Caco-2 (cell line): ENCODE results near the gene NOL12. TPM values are rescaled to one million over a fixed set of nuclear protein-coding genes. Genes with fewer than 3 reads are reported as not detected.

Experiments
- BruUV-seq: library from RNA; stranded (reverse); fragments of 400-500 nt; replicated peaks from 2 replicates; lab custom pipeline; 2021; lab: Mats Ljungman, UMichigan
- CTCF ChIA-PET: fragments of 300-600 bp; sonication (Branson Sonifier 250); formaldehyde crosslinking; loops from one replicate; lab custom pipeline; 2022; ENCODE audit warnings: antibody characterized with exemption; lab: Charles Lee
- POLR2A ChIA-PET: fragments of 300-600 bp; sonication (Branson Sonifier 250); formaldehyde crosslinking; loops from one replicate; lab custom pipeline; 2022; ENCODE audit warnings: antibody characterized with exemption; lab: Charles Lee
- DNase-seq, 2 experiments: peaks; one replicate each; pipeline versions ENCODE4 v3.0.0 to v3.0.0-alpha.2; 2020 to 2022
- H3K27me3 ChIP-seq: replicated peaks from 2 replicates; pipeline ENCODE4 v1.6.0; 2011; ENCODE audit warnings: low read length; ENCODE audit not compliant: control insufficient read depth, insufficient read depth
- H3K36me3 ChIP-seq: 2 replicates; pipeline ENCODE4 v1.5.1; 2011; ENCODE audit warnings: low read length; ENCODE audit not compliant: control insufficient read depth, insufficient read depth
- H3K4me1 ChIP-seq: fragments of 250-450 bp; sonication (Bioruptor Pico); 2 replicates; pipeline ENCODE4 v1.5.1; 2020; ENCODE audit warnings: mild to moderate bottlenecking
- H3K4me3 ChIP-seq: 2 replicates; pipeline ENCODE4 v1.5.1; 2011; ENCODE audit warnings: low read depth, mild to moderate bottlenecking, control low read depth, low read length
- H3K9me3 ChIP-seq: fragments of 250-450 bp; sonication (Bioruptor Pico); 2 replicates; pipeline ENCODE4 v1.5.1; 2020; ENCODE audit warnings: mild to moderate bottlenecking, moderate library complexity
- H3K27ac Mint-ChIP-seq: one replicate; pipeline ENCODE4 v1.8.0; 2022; ENCODE audit warnings: mixed read lengths; ENCODE audit not compliant: unreplicated experiment
- H3K27me3 Mint-ChIP-seq: one replicate; pipeline ENCODE4 v1.8.0; 2022; ENCODE audit warnings: mixed read lengths; ENCODE audit not compliant: insufficient read depth, unreplicated experiment
- H3K36me3 Mint-ChIP-seq: one replicate; pipeline ENCODE4 v1.8.0; 2022; ENCODE audit warnings: mild to moderate bottlenecking, mixed read lengths; ENCODE audit not compliant: insufficient read depth, unreplicated experiment
- H3K4me1 Mint-ChIP-seq: one replicate; pipeline ENCODE4 v1.8.0; 2022; ENCODE audit warnings: low read depth, mixed read lengths; ENCODE audit not compliant: unreplicated experiment
- H3K4me3 Mint-ChIP-seq: one replicate; pipeline ENCODE4 v1.8.0; 2022; ENCODE audit warnings: mild to moderate bottlenecking, moderate library complexity, mixed read lengths; ENCODE audit not compliant: unreplicated experiment
- H3K9me3 Mint-ChIP-seq: one replicate; pipeline ENCODE4 v1.8.0; 2022; ENCODE audit warnings: mixed read lengths; ENCODE audit not compliant: unreplicated experiment
- CTCF ChIP-seq, 2 experiments: fragments of 200-600 bp in 1 of 2; IDR thresholded peaks; 1 replicate in 1 of 2; 2 replicates in 1 of 2; pipeline versions ENCODE4 v1.5.1 to v1.8.0; 2011 to 2022; ENCODE audit warnings: antibody characterized with exemption in 1 of 2, control low read depth in 1 of 2, inconsistent platforms in 1 of 2, low read depth in 1 of 2, low read length in 1 of 2, mild to moderate bottlenecking in 1 of 2, moderate library complexity in 1 of 2; ENCODE audit not compliant: insufficient read depth in 1 of 2, severe bottlenecking in 1 of 2, unreplicated experiment in 1 of 2
- intact Hi-C: fragments of 100-400 bp; cut with micrococcal nuclease; formaldehyde crosslinking; loops from one replicate; pipeline ENCODE4 v1.10.0; 2022; ENCODE audit not compliant: unreplicated experiment
- total RNA-seq: library from RNA; stranded (reverse); gene quantifications from 2 replicates; pipeline ENCODE4 v1.2.3, GENCODE V29; 2022

The NOL12 gene
- total RNA-seq, 1 experiment from 2014 or later: 20.2 TPM

- H3K27me3 Mint-ChIP-seq: no peaks in the 10 kb centered on the region
- Histone ChIP-seq H3K4me3 (no peak overlapping the region), H3K9me3 (no peaks in the 10 kb centered on the region), H3K27me3 (no peaks in the 10 kb centered on the region), H3K4me1 (peaks cover 5% of the 10 kb centered on the region; the same call in 1 of the 2 replicates), H3K36me3 (no peaks in the 10 kb centered on the region)
- peaks cover 5% of the 10 kb centered on the region for H3K36me3 Mint-ChIP-seq
- H3K27ac Mint-ChIP-seq: no peak overlapping the region
- H3K4me1 Mint-ChIP-seq: peaks cover 6% of the 10 kb centered on the region
- H3K4me3 Mint-ChIP-seq: no peak overlapping the region
- BruUV-seq: no TSS peak
- no peaks in the 10 kb centered on the region for H3K9me3 Mint-ChIP-seq
- no peak for TF ChIP-seq CTCF (IDR thresholded peaks at IDR 0.05; ENCODE audit: insufficient read depth in 1 of 2, low read depth in 1 of 2, low read length in 1 of 2, severe bottlenecking in 1 of 2, unreplicated experiment in 1 of 2)
- DNase-seq: peak; percentile 51 to 55
- ChIA-PET POLR2A (no interaction called here), CTCF (interaction anchor here (0.5 kb wide), 1 partner anchor 178 kb away, joined by 5 read pairs; no protein-coding TSS in a partner anchor)
- intact Hi-C loops: no loop called here
These were observed 55.2 kb downstream of the NOL12 start for GRCh38 chr22:37741312-37741795.

DNA sequence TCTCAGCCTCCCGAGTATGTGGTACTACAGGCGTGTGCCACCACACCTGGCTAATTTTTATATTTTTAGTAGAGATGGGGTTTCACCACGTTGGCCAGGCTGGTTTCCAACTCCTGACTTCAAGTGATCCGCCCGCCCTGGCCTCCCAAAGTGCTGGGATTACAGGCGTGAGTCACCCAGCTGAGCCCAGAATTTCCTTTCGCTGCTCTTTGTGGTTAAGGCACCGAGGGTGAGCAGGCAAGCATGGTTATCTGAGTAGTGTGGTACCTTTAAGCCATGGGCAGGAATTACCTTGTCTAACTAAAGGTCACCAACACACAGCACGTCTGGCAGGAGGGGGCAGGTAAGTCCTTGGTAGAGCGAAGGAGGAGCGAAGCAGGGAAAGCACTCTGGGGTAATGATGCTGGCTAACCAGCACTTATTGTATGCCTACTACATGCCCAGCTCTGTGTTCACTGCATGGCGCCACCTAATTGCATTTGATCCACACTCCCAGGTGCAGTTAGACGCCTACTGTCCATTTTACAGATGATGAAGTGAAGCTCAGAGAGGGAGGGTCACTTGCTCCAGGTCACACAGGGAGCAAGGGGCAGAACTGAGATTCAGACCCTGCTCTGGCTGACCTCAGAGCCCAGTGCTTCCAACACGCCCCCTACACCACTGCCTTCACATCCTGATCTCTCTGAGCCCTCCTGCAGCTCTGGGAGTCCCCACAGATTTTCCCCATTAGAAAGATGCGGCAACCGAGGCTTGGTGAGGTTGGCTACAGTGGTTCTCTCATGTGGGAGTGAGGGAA, 56.4 kb downstream of the NOL12 start:
- no peak for DNase-seq
- Histone ChIP-seq H3K4me1 (peaks cover 9% of the 10 kb centered on the region), H3K36me3 (no peaks in the 10 kb centered on the region), H3K27me3 (no peaks in the 10 kb centered on the region), H3K9me3 (no peaks in the 10 kb centered on the region), H3K4me3 (no peak overlapping the region)
- no TSS peak for BruUV-seq
- H3K4me1 Mint-ChIP-seq: peaks cover 7% of the 10 kb centered on the region
- H3K36me3 Mint-ChIP-seq: peaks cover 5% of the 10 kb centered on the region
- H3K4me3 Mint-ChIP-seq: no peak overlapping the region
- CTCF ChIA-PET: interaction anchor here (0.6 kb wide), 1 partner anchor 624 kb away, joined by 4 read pairs; no protein-coding TSS in a partner anchor
- POLR2A ChIA-PET: no interaction called here
- intact Hi-C loops: no loop called here
- no peaks in the 10 kb centered on the region for H3K27me3 Mint-ChIP-seq
- TF ChIP-seq CTCF (IDR thresholded peaks at IDR 0.05; ENCODE audit: insufficient read depth in 1 of 2, low read depth in 1 of 2, low read length in 1 of 2, severe bottlenecking in 1 of 2, unreplicated experiment in 1 of 2): no peak
- H3K27ac Mint-ChIP-seq: no peak overlapping the region
- no peaks in the 10 kb centered on the region for H3K9me3 Mint-ChIP-seq

Other genes with a start within 250 kb of the NOL12 start
- gene MFNG, start 200.0 kb upstream of the NOL12 start, total RNA-seq: 3.6 TPM in 2 replicates
- 26.5 and 31.7 TPM in 2 replicates for gene CARD10, start 166.9 kb upstream of the NOL12 start, total RNA-seq
- 75.0 and 76.1 TPM in 2 replicates for gene CDC42EP1, start 125.9 kb upstream of the NOL12 start, total RNA-seq
- gene LGALS2, start 106.3 kb upstream of the NOL12 start, total RNA-seq: 33.2 and 35.2 TPM in 2 replicates
- 65.7 and 72.8 TPM in 2 replicates for gene GGA1, start 77.5 kb upstream of the NOL12 start, total RNA-seq
- gene SH3BP1, start 46.7 kb upstream of the NOL12 start, total RNA-seq: 19.8 and 20.7 TPM in 2 replicates
- 24.1 and 24.5 TPM in 2 replicates for gene PDXP, start 27.6 kb upstream of the NOL12 start, total RNA-seq
- 3.2 and 4.8 TPM in 2 replicates for gene LGALS1, start 10.7 kb upstream of the NOL12 start, total RNA-seq
- gene TRIOBP, start 10.7 kb downstream of the NOL12 start, total RNA-seq: 30.7 and 38.4 TPM in 2 replicates
- gene GCAT, start 121.6 kb downstream of the NOL12 start, total RNA-seq: 24.4 and 24.8 TPM in 2 replicates
- 0.27 TPM in 1 of 2 replicates, not detected in the other for gene GALR3, start 137.0 kb downstream of the NOL12 start, total RNA-seq
- 19.3 and 19.4 TPM in 2 replicates for gene ANKRD54, start 158.0 kb downstream of the NOL12 start, total RNA-seq
- 524 and 554 TPM in 2 replicates for gene EIF3L, start 163.1 kb downstream of the NOL12 start, total RNA-seq
- gene MICALL1, start 220.0 kb downstream of the NOL12 start, total RNA-seq: 43.5 and 46.7 TPM in 2 replicates